ENCODE measurements around the gene NUP98.

The NUP98 gene

GRCh38 chr11:3635641-3636375, 161.5 kb downstream of the NUP98 start:
- DNase-seq = no peak

- DNase-seq = no peak
These were observed 165.2 kb downstream of the NUP98 start for GRCh38 chr11:3632070-3632660.

- no peak for DNase-seq
These were observed 166.0 kb downstream of the NUP98 start for GRCh38 chr11:3631331-3631730.

GRCh38 chr11:3627291-3627690, 170.1 kb downstream of the NUP98 start:
- DNase-seq = peak; percentile 72

GRCh38 chr11:3626250-3626960, 170.9 kb downstream of the NUP98 start:
- no peak for DNase-seq
